ENCODE measurements around the gene TREML2.
A peak's percentile ranks its signal among the peaks of the same experiment; 100 is the strongest.

TREML2 gene

DNA sequence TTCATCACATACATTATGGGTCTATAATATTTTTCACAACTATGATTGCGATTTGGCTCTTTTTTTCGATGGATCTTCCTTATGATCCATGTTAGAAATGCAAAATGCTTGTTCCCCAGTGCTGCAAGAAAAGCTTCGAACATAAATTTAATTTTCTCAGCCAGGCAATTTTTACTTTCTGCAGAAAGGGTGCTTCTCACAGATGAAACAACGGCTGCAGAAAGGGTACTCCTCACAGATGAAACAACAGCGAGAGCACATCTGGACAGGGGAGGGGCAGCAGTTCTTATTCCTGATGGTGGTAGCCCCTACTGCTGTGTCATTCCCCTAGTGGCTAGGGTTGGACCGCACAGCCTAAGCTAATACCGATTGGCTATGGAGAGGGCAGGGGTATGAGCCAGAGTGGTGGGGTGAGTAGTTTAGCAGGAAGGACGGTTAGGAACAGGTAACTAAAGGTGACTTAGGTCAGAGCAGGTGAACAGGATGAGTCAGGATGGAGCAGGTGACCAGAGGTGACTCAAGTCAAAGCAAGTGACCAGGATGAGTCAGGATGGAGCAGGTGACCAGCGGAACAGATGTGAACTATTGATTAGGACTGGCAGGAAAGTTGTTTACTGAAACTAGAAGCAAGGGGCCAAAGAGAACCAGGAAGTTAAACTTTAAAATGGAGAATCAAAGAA is 13.8 kb upstream of the TREML2 start:
- no peaks in the 10 kb centered on the region for H3K36me3 ChIP-seq (ENCODE audit: control insufficient read depth in 2 of 2, insufficient read depth in 1 of 2, low read length in 2 of 2)
- CTCF ChIA-PET, result interaction anchor here (0.7 kb wide), 1 partner anchor 1102 kb away, joined by 3 read pairs; no protein-coding TSS in a partner anchor
- no peaks in the 10 kb centered on the region for H3K4me1 ChIP-seq (ENCODE audit: control insufficient read depth, insufficient read depth, low read length)
- no peaks in the 10 kb centered on the region; the same call in 1 of the 2 replicates for H3K9me3 ChIP-seq (ENCODE audit: control insufficient read depth, insufficient read depth, low read depth, low read length)
- POLR2A ChIA-PET, result no interaction called here
- H3K27ac ChIP-seq (ENCODE audit: extremely low read depth, low read depth, low read length), result no peak overlapping the region
- TF ChIP-seq KLF16 (tag by site-specific recombination; IDR thresholded peaks at IDR 0.05) (no peak), PRDM10 (tag by site-specific recombination; IDR thresholded peaks at IDR 0.05) (no peak), SETDB1 (IDR thresholded peaks at IDR 0.05; ENCODE audit: insufficient read length, low read length) (peak; percentile 91), ZNF138 (tag by site-specific recombination; IDR thresholded peaks at IDR 0.05; ENCODE audit: borderline replicate concordance) (no peak), ZNF510 (tag by site-specific recombination; IDR thresholded peaks at IDR 0.05; ENCODE audit: insufficient replicate concordance) (no peak), ZNF621 (tag by site-specific recombination; IDR thresholded peaks at IDR 0.05) (no peak)
- H3K4me3 ChIP-seq (ENCODE audit: low read depth, low read length), result no peak overlapping the region

DNA sequence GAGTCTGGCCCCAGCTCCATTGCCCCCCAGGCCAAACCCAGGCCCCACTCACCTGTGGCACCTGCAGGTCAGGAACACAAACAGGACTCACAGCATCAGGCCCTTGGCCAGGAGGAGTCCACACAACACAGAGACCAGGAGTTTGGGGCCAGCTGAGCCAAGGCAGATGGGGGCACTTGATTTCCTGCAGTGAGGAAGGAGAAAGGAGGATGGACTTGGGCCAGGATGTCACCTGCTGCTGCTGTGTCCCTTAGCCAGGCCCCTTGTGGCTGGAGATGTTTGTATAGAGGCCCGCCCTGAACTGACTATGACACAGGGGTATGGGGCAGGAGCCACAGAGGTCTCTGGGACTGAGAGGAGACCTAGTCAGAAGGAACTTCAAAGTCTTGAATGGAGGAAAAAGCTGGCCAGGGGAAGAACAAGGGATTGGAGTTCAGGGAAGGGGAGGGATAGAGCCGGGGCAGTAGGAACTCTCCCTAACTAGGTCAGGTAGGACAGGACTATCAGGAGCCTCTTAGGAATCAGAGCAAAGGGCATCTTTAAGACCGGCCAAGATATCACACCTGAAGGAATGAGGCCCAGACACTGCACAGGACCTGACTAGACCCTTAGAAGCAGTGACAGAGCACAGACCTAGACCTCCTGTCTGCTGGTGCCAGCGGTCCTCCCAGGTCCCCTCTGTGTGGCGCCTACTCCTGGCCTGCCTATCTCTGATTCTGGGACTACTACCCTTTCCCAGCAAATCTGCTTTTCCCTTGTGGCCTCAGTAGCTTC is 8.8 kb upstream of the TREML2 start:
- Histone ChIP-seq H3K9me3 (ENCODE audit: control insufficient read depth, insufficient read depth, low read depth, low read length) (no peaks in the 10 kb centered on the region), H3K4me1 (ENCODE audit: control insufficient read depth, insufficient read depth, low read length) (no peaks in the 10 kb centered on the region), H3K36me3 (ENCODE audit: control insufficient read depth in 2 of 2, insufficient read depth in 1 of 2, low read length in 2 of 2) (no peaks in the 10 kb centered on the region), H3K27ac (ENCODE audit: extremely low read depth, low read depth, low read length) (no peak overlapping the region), H3K4me3 (ENCODE audit: low read depth, low read length) (no peak overlapping the region)
- POLR2A ChIA-PET, result no interaction called here
- TF ChIP-seq ZNF184 (tag by site-specific recombination; IDR thresholded peaks at IDR 0.05) (no peak), GLI4 (tag by site-specific recombination; IDR thresholded peaks at IDR 0.05) (no peak), ZNF555 (tag by site-specific recombination; conservative IDR thresholded peaks at IDR 0.05) (no peak), ZNF248 (tag by site-specific recombination; IDR thresholded peaks at IDR 0.05) (no peak), ZNF449 (tag by site-specific recombination; IDR thresholded peaks at IDR 0.05) (no peak), ZFHX2 (tag by site-specific recombination; conservative IDR thresholded peaks at IDR 0.05) (no peak)
- TF ChIP-seq, protein P1, sequence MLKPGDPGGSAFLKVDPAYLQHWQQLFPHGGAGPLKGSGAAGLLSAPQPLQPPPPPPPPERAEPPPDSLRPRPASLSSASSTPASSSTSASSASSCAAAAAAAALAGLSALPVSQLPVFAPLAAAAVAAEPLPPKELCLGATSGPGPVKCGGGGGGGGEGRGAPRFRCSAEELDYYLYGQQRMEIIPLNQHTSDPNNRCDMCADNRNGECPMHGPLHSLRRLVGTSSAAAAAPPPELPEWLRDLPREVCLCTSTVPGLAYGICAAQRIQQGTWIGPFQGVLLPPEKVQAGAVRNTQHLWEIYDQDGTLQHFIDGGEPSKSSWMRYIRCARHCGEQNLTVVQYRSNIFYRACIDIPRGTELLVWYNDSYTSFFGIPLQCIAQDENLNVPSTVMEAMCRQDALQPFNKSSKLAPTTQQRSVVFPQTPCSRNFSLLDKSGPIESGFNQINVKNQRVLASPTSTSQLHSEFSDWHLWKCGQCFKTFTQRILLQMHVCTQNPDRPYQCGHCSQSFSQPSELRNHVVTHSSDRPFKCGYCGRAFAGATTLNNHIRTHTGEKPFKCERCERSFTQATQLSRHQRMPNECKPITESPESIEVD (tag by site-specific recombination; IDR thresholded peaks at IDR 0.05), result no peak
- CTCF ChIA-PET, result interaction anchor here (0.6 to 1.6 kb wide), 3 partner anchors 18 to 355 kb away, joined by 3 to 4 read pairs (median 4); no protein-coding TSS in a partner anchor
